Keratinocyte (primary cell): ENCODE data around the gene PCDH9. TPM values are rescaled to one million over a fixed set of nuclear protein-coding genes. Genes with fewer than 3 reads are reported as not detected.

ENCODE experiments used
- DNase-seq: peaks from one replicate; pipeline ENCODE4 v3.0.0-alpha.2; 2011; ENCODE audit warnings: low read depth, missing footprints, low spot score
- FAIRE-seq: peaks from 2 replicates; lab custom pipeline; 2011; peaks lifted over from hg19 to GRCh38; lab: Jason Lieb, UNC
- H2AFZ ChIP-seq: 2 replicates; pipeline ENCODE4 v1.6.0; 2012; ENCODE audit warnings: low read length, control low read depth, inconsistent platforms; ENCODE audit not compliant: control insufficient read depth
- H3K27ac ChIP-seq: 2 replicates; pipeline ENCODE4 v1.5.1; 2011; ENCODE audit warnings: low read length; ENCODE audit not compliant: control insufficient read depth, insufficient read depth
- H3K27me3 ChIP-seq: 3 replicates; pipeline ENCODE4 v1.6.0; 2011; ENCODE audit warnings: low read length; ENCODE audit not compliant: control insufficient read depth, insufficient read depth; ENCODE audit errors: extremely low read depth
- H3K36me3 ChIP-seq, 2 experiments: 2 replicates in 1 of 2; 3 replicates in 1 of 2; pipeline ENCODE4 v1.5.1; 2011; ENCODE audit warnings: low read length in 2 of 2, mild to moderate bottlenecking in 1 of 2; ENCODE audit not compliant: control insufficient read depth in 2 of 2, insufficient read depth in 2 of 2; ENCODE audit errors: extremely low read depth in 1 of 2
- H3K4me1 ChIP-seq: 3 replicates; pipeline ENCODE4 v1.5.1; 2011; ENCODE audit warnings: low read length; ENCODE audit not compliant: control insufficient read depth, insufficient read depth; ENCODE audit errors: extremely low read depth
- H3K4me2 ChIP-seq: 3 replicates; pipeline ENCODE4 v1.6.0; 2011; ENCODE audit warnings: low read depth, low read length; ENCODE audit not compliant: control insufficient read depth, insufficient read depth; ENCODE audit errors: extremely low read depth
- H3K4me3 ChIP-seq, 3 experiments: fragments of 200-600 bp in 1 of 3; sonication (generic) in 1 of 3; 2 replicates in 2 of 3; 3 replicates in 1 of 3; pipeline ENCODE4 v1.5.1; 2011 to 2016; ENCODE audit warnings: low read length in 3 of 3, mild to moderate bottlenecking in 3 of 3, control low read depth in 2 of 3, inconsistent platforms in 1 of 3, low read depth in 1 of 3, mixed read lengths in 1 of 3, mixed run types in 1 of 3, moderate library complexity in 1 of 3; ENCODE audit not compliant: control insufficient read depth in 2 of 3, insufficient read depth in 2 of 3; ENCODE audit errors: extremely low read depth in 1 of 3
- H3K79me2 ChIP-seq: 2 replicates; pipeline ENCODE4 v1.6.0; 2012; ENCODE audit warnings: low read length; ENCODE audit not compliant: control insufficient read depth, insufficient read depth
- H3K9ac ChIP-seq: 3 replicates; pipeline ENCODE4 v1.6.0; 2011; ENCODE audit warnings: low read length; ENCODE audit not compliant: control insufficient read depth, insufficient read depth; ENCODE audit errors: extremely low read depth
- H3K9me1 ChIP-seq: 3 replicates; pipeline ENCODE4 v1.6.0; 2011; ENCODE audit warnings: low read length; ENCODE audit not compliant: control insufficient read depth, insufficient read depth; ENCODE audit errors: extremely low read depth
- H3K9me3 ChIP-seq: 2 replicates; pipeline ENCODE4 v1.5.1; 2012; ENCODE audit warnings: low read depth, low read length; ENCODE audit not compliant: control insufficient read depth
- H4K20me1 ChIP-seq: 3 replicates; pipeline ENCODE4 v1.6.0; 2011; ENCODE audit warnings: low read length; ENCODE audit not compliant: control insufficient read depth, insufficient read depth; ENCODE audit errors: extremely low read depth
- EZH2 ChIP-seq: IDR thresholded peaks from one replicate; pipeline ENCODE4 v1.6.1; 2012; ENCODE audit warnings: inconsistent platforms, mild to moderate bottlenecking, low read length, moderate library complexity
- dilution Hi-C: fragments of 300-500 bp; cut with MboI; formaldehyde crosslinking; loops from one replicate; pipeline ENCODE4 v1.7.0; 2020; ENCODE audit warnings: low sequenced_read_pairs; ENCODE audit not compliant: extremely low pct_ligation_motif_present
- polyA plus RNA-seq, 5 experiments: library from polyadenylated mRNA; depleted of rRNA in 3 of 5; stranded (reverse) in 3 of 5; stranded (forward) in 1 of 5; unstranded in 1 of 5; fragments of >200 nt; gene quantifications; 1 replicate in 1 of 5; 2 replicates in 3 of 5; 3 replicates in 1 of 5; pipeline versions ENCODE4 v1.2.1 to v1.2.3, GENCODE V29; 2011 to 2012; ENCODE audit warnings: missing spikeins in 2 of 5, low read depth in 1 of 5, low replicate concordance in 1 of 5
- TF ChIP-seq, protein P1 (sequence below), 3 experiments: IDR thresholded peaks in 1 of 3; conservative IDR thresholded peaks in 1 of 3; optimal IDR thresholded peaks in 1 of 3; 2 replicates in 2 of 3; 3 replicates in 1 of 3; pipeline versions ENCODE3 to v1.5.1; 2011; ENCODE audit warnings: low read length in 3 of 3, mild to moderate bottlenecking in 3 of 3, moderate library complexity in 2 of 3, control low read depth in 1 of 3, inconsistent platforms in 1 of 3; ENCODE audit not compliant: insufficient read depth in 2 of 3; ENCODE audit errors: extremely low read depth in 1 of 3

The PCDH9 gene
- polyA plus RNA-seq, 1 donor (not counting 4 experiments of a cell fraction or from before 2014, with no cell fraction given), result 0.21 TPM

DNA sequence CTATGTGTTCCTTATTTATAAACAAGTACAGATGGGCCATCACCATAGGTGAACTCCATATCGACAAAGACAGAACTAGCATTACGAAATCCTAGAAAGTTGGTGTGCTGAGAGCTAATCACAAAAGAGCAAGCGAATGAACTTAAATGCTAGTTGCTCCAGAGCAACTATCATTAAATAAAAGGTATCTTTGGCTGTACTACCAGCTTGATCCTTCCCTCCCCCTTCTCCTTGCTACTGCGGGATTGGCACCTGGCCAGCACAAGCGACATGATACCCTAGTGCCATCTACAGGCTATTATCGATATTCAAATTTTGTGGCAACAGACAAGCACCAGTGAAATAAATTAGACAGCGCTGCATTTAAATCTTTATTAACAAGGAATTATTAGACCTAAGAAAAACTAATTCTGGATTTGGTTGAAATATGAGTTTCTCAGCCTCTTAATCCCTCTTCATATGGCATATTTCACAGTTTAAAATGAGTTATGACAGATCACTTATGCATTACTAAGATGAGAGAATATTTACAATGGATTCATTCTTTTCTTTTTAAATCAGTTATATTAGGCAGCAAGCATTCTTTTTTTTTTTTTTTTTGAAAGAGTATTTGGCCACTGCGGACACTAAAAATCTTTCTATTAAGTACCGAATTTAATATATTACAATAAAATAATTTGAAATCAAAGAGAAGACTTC, 5.8 kb downstream of the PCDH9 start:
- Histone ChIP-seq H3K9ac (no peak overlapping the region), H3K9me3 (no peaks in the 10 kb centered on the region), H2AFZ (no peak overlapping the region), H3K9me1 (no peaks in the 10 kb centered on the region), H3K27ac (no peak overlapping the region), H3K79me2 (no peaks in the 10 kb centered on the region), H3K4me2 (no peak overlapping the region), H3K36me3 (no peaks in the 10 kb centered on the region), H3K27me3 (no peaks in the 10 kb centered on the region), H4K20me1 (no peaks in the 10 kb centered on the region), H3K4me1 (no peaks in the 10 kb centered on the region), H3K4me3 (no peak overlapping the region)
- FAIRE-seq, result peak; percentile 69
- no peak for TF ChIP-seq EZH2
- TF ChIP-seq, protein P1, sequence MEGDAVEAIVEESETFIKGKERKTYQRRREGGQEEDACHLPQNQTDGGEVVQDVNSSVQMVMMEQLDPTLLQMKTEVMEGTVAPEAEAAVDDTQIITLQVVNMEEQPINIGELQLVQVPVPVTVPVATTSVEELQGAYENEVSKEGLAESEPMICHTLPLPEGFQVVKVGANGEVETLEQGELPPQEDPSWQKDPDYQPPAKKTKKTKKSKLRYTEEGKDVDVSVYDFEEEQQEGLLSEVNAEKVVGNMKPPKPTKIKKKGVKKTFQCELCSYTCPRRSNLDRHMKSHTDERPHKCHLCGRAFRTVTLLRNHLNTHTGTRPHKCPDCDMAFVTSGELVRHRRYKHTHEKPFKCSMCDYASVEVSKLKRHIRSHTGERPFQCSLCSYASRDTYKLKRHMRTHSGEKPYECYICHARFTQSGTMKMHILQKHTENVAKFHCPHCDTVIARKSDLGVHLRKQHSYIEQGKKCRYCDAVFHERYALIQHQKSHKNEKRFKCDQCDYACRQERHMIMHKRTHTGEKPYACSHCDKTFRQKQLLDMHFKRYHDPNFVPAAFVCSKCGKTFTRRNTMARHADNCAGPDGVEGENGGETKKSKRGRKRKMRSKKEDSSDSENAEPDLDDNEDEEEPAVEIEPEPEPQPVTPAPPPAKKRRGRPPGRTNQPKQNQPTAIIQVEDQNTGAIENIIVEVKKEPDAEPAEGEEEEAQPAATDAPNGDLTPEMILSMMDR (optimal IDR thresholded peaks at IDR 0.05 in 1 of 3, IDR thresholded peaks at IDR 0.05 in 1 of 3, conservative IDR thresholded peaks at IDR 0.05 in 1 of 3; ENCODE audit: extremely low read depth in 1 of 3, insufficient read depth in 2 of 3, low read length in 3 of 3), result peak; percentile 49 to 77 (median 55)
- DNase-seq, result peak; percentile 17
- dilution Hi-C loops, result no loop called here

DNA sequence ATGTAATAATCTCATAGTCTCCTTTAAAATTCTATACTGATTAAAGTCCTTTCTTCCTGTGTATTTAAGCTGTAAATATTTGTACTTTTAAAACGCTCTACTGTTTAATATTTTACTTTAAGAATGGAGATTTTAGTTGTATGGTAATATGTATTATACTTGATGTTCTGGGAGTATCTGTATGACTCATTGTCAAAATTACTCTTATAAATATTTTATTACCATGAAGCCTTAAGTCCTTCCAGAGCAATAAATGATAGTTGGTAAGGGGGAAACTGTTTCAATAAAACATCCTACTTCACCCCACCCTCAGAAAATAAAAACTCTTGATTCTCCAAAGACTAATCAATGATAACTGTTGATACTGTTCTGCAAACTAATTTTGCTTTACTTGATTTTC, 6.4 kb downstream of the PCDH9 start:
- no peaks in the 10 kb centered on the region for H3K79me2 ChIP-seq
- no peak overlapping the region for H3K27ac ChIP-seq
- FAIRE-seq, result no peak
- no peaks in the 10 kb centered on the region for H3K9me3 ChIP-seq
- H3K4me1 ChIP-seq, result no peaks in the 10 kb centered on the region
- TF ChIP-seq, protein P1 (optimal IDR thresholded peaks at IDR 0.05 in 1 of 3, IDR thresholded peaks at IDR 0.05 in 1 of 3, conservative IDR thresholded peaks at IDR 0.05 in 1 of 3; ENCODE audit: extremely low read depth in 1 of 3, insufficient read depth in 2 of 3, low read length in 3 of 3), result no peak
- no peak for TF ChIP-seq EZH2
- no peak for DNase-seq
- H3K4me2 ChIP-seq, result no peak overlapping the region
- no peaks in the 10 kb centered on the region for H3K27me3 ChIP-seq
- H3K36me3 ChIP-seq, result no peaks in the 10 kb centered on the region
- H3K9ac ChIP-seq, result no peak overlapping the region
- H4K20me1 ChIP-seq, result no peaks in the 10 kb centered on the region
- no peak overlapping the region for H2AFZ ChIP-seq
- dilution Hi-C loops, result no loop called here
- H3K9me1 ChIP-seq, result no peaks in the 10 kb centered on the region
- no peak overlapping the region for H3K4me3 ChIP-seq
